Fibroblast of skin of right quadriceps (primary cell): ENCODE results near the gene ERC2.
A peak's percentile ranks its signal among the peaks of the same experiment; 100 is the strongest.

ENCODE experiments used
- DNase-seq: peaks from one replicate; pipeline ENCODE4 v3.0.0-alpha.2; 2013

ERC2 gene

GRCh38 chr3:55770077-55770476, 698.2 kb downstream of the ERC2 start:
- no peak for DNase-seq

GRCh38 chr3:55766753-55767152, 701.5 kb downstream of the ERC2 start:
- DNase-seq = no peak

GRCh38 chr3:55765906-55766701, 702.2 kb downstream of the ERC2 start:
- DNase-seq = no peak

GRCh38 chr3:55765398-55765797, 702.9 kb downstream of the ERC2 start:
- no peak for DNase-seq

GRCh38 chr3:55756976-55757375, 711.3 kb downstream of the ERC2 start:
- no peak for DNase-seq

GRCh38 chr3:55755516-55756205, 712.6 kb downstream of the ERC2 start:
- DNase-seq = no peak

- no peak for DNase-seq
Observed at GRCh38 chr3:55752911-55753310, 715.4 kb downstream of the ERC2 start.

GRCh38 chr3:55751730-55752129, 716.5 kb downstream of the ERC2 start:
- DNase-seq = no peak

GRCh38 chr3:55750525-55750924, 717.7 kb downstream of the ERC2 start:
- peak; percentile 94 for DNase-seq

GRCh38 chr3:55749036-55749435, 719.2 kb downstream of the ERC2 start:
- DNase-seq = no peak

- peak; percentile 18 for DNase-seq
Observed at GRCh38 chr3:55746808-55747413, 721.4 kb downstream of the ERC2 start.

- no peak for DNase-seq
Observed at GRCh38 chr3:55742832-55743136, 725.5 kb downstream of the ERC2 start.

GRCh38 chr3:55742022-55742831, 726.0 kb downstream of the ERC2 start:
- peak; percentile 53 for DNase-seq

GRCh38 chr3:55737186-55737585, 731.1 kb downstream of the ERC2 start:
- no peak for DNase-seq

GRCh38 chr3:55735976-55736375, 732.3 kb downstream of the ERC2 start:
- peak; percentile 12 for DNase-seq

GRCh38 chr3:55731741-55732140, 736.5 kb downstream of the ERC2 start:
- no peak for DNase-seq

- DNase-seq = no peak
Observed at GRCh38 chr3:55729546-55729945, 738.7 kb downstream of the ERC2 start.

- DNase-seq = no peak
Observed at GRCh38 chr3:55728461-55729100, 739.7 kb downstream of the ERC2 start.

- DNase-seq = no peak
Observed at GRCh38 chr3:55726501-55726775, 741.8 kb downstream of the ERC2 start.

- no peak for DNase-seq
Observed at GRCh38 chr3:55725681-55726500, 742.4 kb downstream of the ERC2 start.

GRCh38 chr3:55724821-55725220, 743.4 kb downstream of the ERC2 start:
- DNase-seq = no peak

GRCh38 chr3:55724407-55724784, 743.9 kb downstream of the ERC2 start:
- DNase-seq = no peak
